ENCODE results near the gene RNLS. TPM values are rescaled to one million over a fixed set of nuclear protein-coding genes. Genes with fewer than 3 reads are reported as not detected.

The RNLS gene
- total RNA-seq, 1 experiment from 2014 or later = 11.4 TPM

DNA sequence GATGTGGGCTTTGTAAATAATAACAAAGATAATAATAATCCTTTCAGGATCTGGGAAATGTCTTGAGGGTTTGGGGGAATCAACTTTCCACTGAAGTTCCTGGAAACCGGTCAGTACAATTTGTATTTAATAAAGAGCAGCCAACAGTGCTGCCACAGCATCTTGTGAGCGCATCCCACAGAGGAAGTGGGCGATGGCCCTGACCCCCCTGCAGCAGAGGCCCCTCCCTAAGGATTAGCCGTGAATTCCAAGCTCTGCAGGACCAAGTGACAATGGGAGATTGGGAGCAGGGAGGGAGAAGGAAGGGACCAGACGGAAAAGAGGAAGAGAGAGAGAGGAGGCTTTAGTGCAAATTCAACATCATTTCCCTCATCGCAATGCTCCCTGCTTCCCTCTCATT lies 349.2 kb downstream of the RNLS start:
- H3K36me3 ChIP-seq (ENCODE audit: control insufficient read depth, insufficient read depth, low read length) = no peaks in the 10 kb centered on the region
- intact Hi-C loops (cut with micrococcal nuclease; ENCODE audit: unreplicated experiment) = no loop called here
- no peaks in the 10 kb centered on the region for H3K9me3 ChIP-seq (ENCODE audit: control insufficient read depth, insufficient read depth, low read depth, low read length)
- ChIA-PET CTCF (no interaction called here), POLR2A (interaction anchor here (0.5 kb wide), 1 partner anchor 12 kb away, joined by 3 read pairs; no protein-coding TSS in a partner anchor)
- no peak overlapping the region for H3K27ac ChIP-seq (ENCODE audit: low read length)
- in situ Hi-C loops (cut with HindIII; ENCODE audit: low pct_unique_long_range_greater_than_20kb, low sequenced_read_pairs) = no loop called here
- DNase-seq (ENCODE audit: low read depth, low spot score) (no peak), ATAC-seq (no peak)
- no peaks in the 10 kb centered on the region for H3K27me3 ChIP-seq (ENCODE audit: control insufficient read depth, insufficient read depth, low read length)
- no peak overlapping the region for H3K4me3 ChIP-seq (ENCODE audit: low read depth in 2 of 2, low read length in 2 of 2)
- BruUV-seq (replicated peaks) = no TSS peak
- peaks cover 3% of the 10 kb centered on the region; the same call in 1 of the 2 replicates for H3K4me1 ChIP-seq (ENCODE audit: control insufficient read depth, insufficient read depth, low read length)
- TF ChIP-seq SIN3A (IDR thresholded peaks at IDR 0.05; ENCODE audit: borderline replicate concordance, insufficient read depth, low read depth, low read length) (no peak), TCF7L2 (IDR thresholded peaks at IDR 0.05; ENCODE audit: low read depth, low read length) (no peak), POLR2AphosphoS5 (IDR thresholded peaks at IDR 0.05; ENCODE audit: low read depth, low read length) (no peak)
- TF ChIP-seq, protein P1, sequence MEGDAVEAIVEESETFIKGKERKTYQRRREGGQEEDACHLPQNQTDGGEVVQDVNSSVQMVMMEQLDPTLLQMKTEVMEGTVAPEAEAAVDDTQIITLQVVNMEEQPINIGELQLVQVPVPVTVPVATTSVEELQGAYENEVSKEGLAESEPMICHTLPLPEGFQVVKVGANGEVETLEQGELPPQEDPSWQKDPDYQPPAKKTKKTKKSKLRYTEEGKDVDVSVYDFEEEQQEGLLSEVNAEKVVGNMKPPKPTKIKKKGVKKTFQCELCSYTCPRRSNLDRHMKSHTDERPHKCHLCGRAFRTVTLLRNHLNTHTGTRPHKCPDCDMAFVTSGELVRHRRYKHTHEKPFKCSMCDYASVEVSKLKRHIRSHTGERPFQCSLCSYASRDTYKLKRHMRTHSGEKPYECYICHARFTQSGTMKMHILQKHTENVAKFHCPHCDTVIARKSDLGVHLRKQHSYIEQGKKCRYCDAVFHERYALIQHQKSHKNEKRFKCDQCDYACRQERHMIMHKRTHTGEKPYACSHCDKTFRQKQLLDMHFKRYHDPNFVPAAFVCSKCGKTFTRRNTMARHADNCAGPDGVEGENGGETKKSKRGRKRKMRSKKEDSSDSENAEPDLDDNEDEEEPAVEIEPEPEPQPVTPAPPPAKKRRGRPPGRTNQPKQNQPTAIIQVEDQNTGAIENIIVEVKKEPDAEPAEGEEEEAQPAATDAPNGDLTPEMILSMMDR (IDR thresholded peaks at IDR 0.05) = no peak
- TF ChIP-seq, protein P2, sequence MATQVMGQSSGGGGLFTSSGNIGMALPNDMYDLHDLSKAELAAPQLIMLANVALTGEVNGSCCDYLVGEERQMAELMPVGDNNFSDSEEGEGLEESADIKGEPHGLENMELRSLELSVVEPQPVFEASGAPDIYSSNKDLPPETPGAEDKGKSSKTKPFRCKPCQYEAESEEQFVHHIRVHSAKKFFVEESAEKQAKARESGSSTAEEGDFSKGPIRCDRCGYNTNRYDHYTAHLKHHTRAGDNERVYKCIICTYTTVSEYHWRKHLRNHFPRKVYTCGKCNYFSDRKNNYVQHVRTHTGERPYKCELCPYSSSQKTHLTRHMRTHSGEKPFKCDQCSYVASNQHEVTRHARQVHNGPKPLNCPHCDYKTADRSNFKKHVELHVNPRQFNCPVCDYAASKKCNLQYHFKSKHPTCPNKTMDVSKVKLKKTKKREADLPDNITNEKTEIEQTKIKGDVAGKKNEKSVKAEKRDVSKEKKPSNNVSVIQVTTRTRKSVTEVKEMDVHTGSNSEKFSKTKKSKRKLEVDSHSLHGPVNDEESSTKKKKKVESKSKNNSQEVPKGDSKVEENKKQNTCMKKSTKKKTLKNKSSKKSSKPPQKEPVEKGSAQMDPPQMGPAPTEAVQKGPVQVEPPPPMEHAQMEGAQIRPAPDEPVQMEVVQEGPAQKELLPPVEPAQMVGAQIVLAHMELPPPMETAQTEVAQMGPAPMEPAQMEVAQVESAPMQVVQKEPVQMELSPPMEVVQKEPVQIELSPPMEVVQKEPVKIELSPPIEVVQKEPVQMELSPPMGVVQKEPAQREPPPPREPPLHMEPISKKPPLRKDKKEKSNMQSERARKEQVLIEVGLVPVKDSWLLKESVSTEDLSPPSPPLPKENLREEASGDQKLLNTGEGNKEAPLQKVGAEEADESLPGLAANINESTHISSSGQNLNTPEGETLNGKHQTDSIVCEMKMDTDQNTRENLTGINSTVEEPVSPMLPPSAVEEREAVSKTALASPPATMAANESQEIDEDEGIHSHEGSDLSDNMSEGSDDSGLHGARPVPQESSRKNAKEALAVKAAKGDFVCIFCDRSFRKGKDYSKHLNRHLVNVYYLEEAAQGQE (IDR thresholded peaks at IDR 0.05; ENCODE audit: insufficient read depth in 1 of 2, low read depth in 2 of 2, low read length in 1 of 2) = no peak

DNA sequence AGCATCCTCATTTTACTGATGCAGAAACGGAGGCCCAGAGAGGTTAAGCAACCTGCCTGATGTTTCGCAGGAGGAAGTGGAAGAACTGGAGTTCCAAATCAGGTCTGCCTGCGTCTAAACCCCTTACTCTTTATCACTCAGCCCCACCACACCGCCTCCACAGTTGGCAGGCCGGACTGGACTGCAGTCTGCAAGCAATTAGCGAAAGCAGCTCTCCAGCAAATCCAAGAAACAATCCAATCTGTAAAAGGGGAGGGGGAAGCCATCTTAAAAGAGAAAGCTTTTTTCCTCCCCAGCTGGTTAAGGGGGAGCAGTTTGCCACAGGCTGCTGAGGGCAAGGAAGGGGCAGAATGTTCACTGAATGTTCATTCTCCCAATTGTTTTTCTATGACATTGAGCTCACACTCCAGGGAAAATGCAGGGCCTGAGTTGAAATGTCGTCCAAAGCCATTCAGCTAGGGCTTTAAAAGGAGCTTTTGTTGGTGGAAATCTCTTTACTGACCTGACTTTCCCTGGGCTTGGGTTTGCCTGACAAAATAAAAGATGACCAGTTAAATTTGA lies 350.1 kb downstream of the RNLS start:
- TF ChIP-seq SIN3A (IDR thresholded peaks at IDR 0.05; ENCODE audit: borderline replicate concordance, insufficient read depth, low read depth, low read length) (no peak), TCF7L2 (IDR thresholded peaks at IDR 0.05; ENCODE audit: low read depth, low read length) (no peak), POLR2AphosphoS5 (IDR thresholded peaks at IDR 0.05; ENCODE audit: low read depth, low read length) (no peak)
- TF ChIP-seq, protein P1 (IDR thresholded peaks at IDR 0.05) = no peak
- TF ChIP-seq, protein P2 (IDR thresholded peaks at IDR 0.05; ENCODE audit: insufficient read depth in 1 of 2, low read depth in 2 of 2, low read length in 1 of 2) = no peak
- Histone ChIP-seq H3K36me3 (ENCODE audit: control insufficient read depth, insufficient read depth, low read length) (no peaks in the 10 kb centered on the region), H3K4me3 (ENCODE audit: low read depth in 2 of 2, low read length in 2 of 2) (no peak overlapping the region), H3K27ac (ENCODE audit: low read length) (no peak overlapping the region), H3K27me3 (ENCODE audit: control insufficient read depth, insufficient read depth, low read length) (no peaks in the 10 kb centered on the region), H3K4me1 (ENCODE audit: control insufficient read depth, insufficient read depth, low read length) (no peaks in the 10 kb centered on the region), H3K9me3 (ENCODE audit: control insufficient read depth, insufficient read depth, low read depth, low read length) (no peaks in the 10 kb centered on the region)
- POLR2A ChIA-PET = no interaction called here
- intact Hi-C loops (cut with micrococcal nuclease; ENCODE audit: unreplicated experiment) = no loop called here
- ATAC-seq (no peak), DNase-seq (ENCODE audit: low read depth, low spot score) (no peak)
- in situ Hi-C loops (cut with HindIII; ENCODE audit: low pct_unique_long_range_greater_than_20kb, low sequenced_read_pairs) = no loop called here
- BruUV-seq (replicated peaks) = no TSS peak
- CTCF ChIA-PET = no interaction called here

All from Panc1 (cell line).